Ovary (tissue), 3 donors: Measurements from ENCODE around the gene SSBP2.

Source experiments
- POLR2A ChIP-seq: fragments of 450-650 bp; IDR thresholded peaks from one replicate; pipeline ENCODE4 v1.6.1; 2017; ENCODE audit warnings: antibody characterized with exemption, mild to moderate bottlenecking, moderate library complexity
- TF ChIP-seq, protein P1 (sequence below), 3 donors: fragments of 450-650 bp in 2 of 3; fragments of 200-600 bp in 1 of 3; IDR thresholded peaks; one replicate each; pipeline versions ENCODE4 v1.5.1 to v1.8.0; 2016 to 2022; ENCODE audit warnings: antibody characterized with exemption in 3 of 3, mild to moderate bottlenecking in 1 of 3
- donor health status: DM: no; HTN: no; CAD: no.

DNA sequence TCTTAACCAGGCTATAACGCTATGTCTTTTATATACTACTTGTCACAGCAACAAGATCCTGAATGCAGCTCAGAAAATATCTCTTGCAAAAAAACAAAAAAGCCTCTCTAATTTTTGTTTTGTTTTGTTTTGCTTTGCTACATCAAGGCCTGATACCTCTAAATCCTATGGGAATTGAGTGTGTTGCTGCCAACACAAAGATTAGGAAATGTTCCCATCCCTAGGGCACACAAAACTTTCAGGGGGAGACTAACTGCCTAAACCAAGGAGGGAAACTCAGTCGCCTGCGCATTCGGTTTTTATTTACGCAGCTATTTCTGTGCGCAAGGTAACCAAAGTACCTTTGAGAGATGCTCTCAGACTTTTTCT lies 1.7 kb downstream of the SSBP2 start:
- TF ChIP-seq, protein P1, sequence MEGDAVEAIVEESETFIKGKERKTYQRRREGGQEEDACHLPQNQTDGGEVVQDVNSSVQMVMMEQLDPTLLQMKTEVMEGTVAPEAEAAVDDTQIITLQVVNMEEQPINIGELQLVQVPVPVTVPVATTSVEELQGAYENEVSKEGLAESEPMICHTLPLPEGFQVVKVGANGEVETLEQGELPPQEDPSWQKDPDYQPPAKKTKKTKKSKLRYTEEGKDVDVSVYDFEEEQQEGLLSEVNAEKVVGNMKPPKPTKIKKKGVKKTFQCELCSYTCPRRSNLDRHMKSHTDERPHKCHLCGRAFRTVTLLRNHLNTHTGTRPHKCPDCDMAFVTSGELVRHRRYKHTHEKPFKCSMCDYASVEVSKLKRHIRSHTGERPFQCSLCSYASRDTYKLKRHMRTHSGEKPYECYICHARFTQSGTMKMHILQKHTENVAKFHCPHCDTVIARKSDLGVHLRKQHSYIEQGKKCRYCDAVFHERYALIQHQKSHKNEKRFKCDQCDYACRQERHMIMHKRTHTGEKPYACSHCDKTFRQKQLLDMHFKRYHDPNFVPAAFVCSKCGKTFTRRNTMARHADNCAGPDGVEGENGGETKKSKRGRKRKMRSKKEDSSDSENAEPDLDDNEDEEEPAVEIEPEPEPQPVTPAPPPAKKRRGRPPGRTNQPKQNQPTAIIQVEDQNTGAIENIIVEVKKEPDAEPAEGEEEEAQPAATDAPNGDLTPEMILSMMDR (IDR thresholded peaks at IDR 0.05), result no peak
- no peak for TF ChIP-seq POLR2A
